ENCODE data around the gene PPP6R3.

- TF ChIP-seq POLR2AphosphoS5 (IDR thresholded peaks at IDR 0.05; ENCODE audit: low read depth, low read length) (no peak), REST (IDR thresholded peaks at IDR 0.05; ENCODE audit: insufficient read depth in 1 of 2, low read depth in 2 of 2, low read length in 2 of 2) (no peak), SIN3A (IDR thresholded peaks at IDR 0.05; ENCODE audit: borderline replicate concordance, insufficient read depth, low read length) (no peak), TAF1 (IDR thresholded peaks at IDR 0.05; ENCODE audit: borderline replicate concordance, insufficient read depth, low read length) (no peak), FOXP2 (optimal IDR thresholded peaks at IDR 0.05; ENCODE audit: borderline replicate concordance, extremely low read depth, extremely low read length, insufficient read depth) (no peak)
These were observed 63.2 kb downstream of the PPP6R3 start for GRCh38 chr11:68523743-68524142.
